Measurements from ENCODE around the gene ADGRF4.

ADGRF4 gene

GRCh38 chr6:47714802-47715201, 16.4 kb downstream of the ADGRF4 start:
- Histone ChIP-seq H3K27me3 (ENCODE audit: control insufficient read depth, low read length) (0 out of 2 replicates have a peak, but pooled peaks cover 3% of the 10 kb centered on the region), H3K79me2 (ENCODE audit: control insufficient read depth, low read length) (no peaks in the 10 kb centered on the region), H3K9me3 (ENCODE audit: control insufficient read depth, insufficient read depth, low read length) (no peaks in the 10 kb centered on the region), H3K9me2 (replicated peaks; ENCODE audit: control insufficient read depth, low read length) (no peaks in the 10 kb centered on the region), H3F3A (ENCODE audit: control insufficient read depth, insufficient read depth) (no peaks in the 10 kb centered on the region), H3K4me1 (ENCODE audit: control insufficient read depth, low read length) (no peaks in the 10 kb centered on the region), H3K4me2 (ENCODE audit: low read length) (no peak overlapping the region), H4K20me1 (ENCODE audit: control insufficient read depth, insufficient read depth, low read depth, low read length) (no peaks in the 10 kb centered on the region), H3K36me3 (ENCODE audit: control insufficient read depth, low read length) (no peaks in the 10 kb centered on the region), H3K4me3 (ENCODE audit: low read length) (no peak overlapping the region), H3K27ac (ENCODE audit: low read depth, low read length) (no peak overlapping the region)
- TF ChIP-seq CTCF (IDR thresholded peaks at IDR 0.05; ENCODE audit: low read depth, low read length, poor library complexity, severe bottlenecking) (no peak), EZH2phosphoT487 (IDR thresholded peaks at IDR 0.05; ENCODE audit: borderline replicate concordance, low read length) (no peak)

- Histone ChIP-seq H3K27me3 (ENCODE audit: control insufficient read depth, low read length) (0 out of 2 replicates have a peak, but pooled peaks cover 3% of the 10 kb centered on the region), H3F3A (ENCODE audit: control insufficient read depth, insufficient read depth) (no peaks in the 10 kb centered on the region), H3K79me2 (ENCODE audit: control insufficient read depth, low read length) (no peaks in the 10 kb centered on the region), H3K4me3 (ENCODE audit: low read length) (no peak overlapping the region), H3K36me3 (ENCODE audit: control insufficient read depth, low read length) (no peaks in the 10 kb centered on the region), H4K20me1 (ENCODE audit: control insufficient read depth, insufficient read depth, low read depth, low read length) (no peaks in the 10 kb centered on the region), H3K9me2 (replicated peaks; ENCODE audit: control insufficient read depth, low read length) (no peaks in the 10 kb centered on the region), H3K4me1 (ENCODE audit: control insufficient read depth, low read length) (no peaks in the 10 kb centered on the region), H3K4me2 (ENCODE audit: low read length) (no peak overlapping the region), H3K9me3 (ENCODE audit: control insufficient read depth, insufficient read depth, low read length) (no peaks in the 10 kb centered on the region), H3K27ac (ENCODE audit: low read depth, low read length) (no peak overlapping the region)
- TF ChIP-seq CTCF (IDR thresholded peaks at IDR 0.05; ENCODE audit: low read depth, low read length, poor library complexity, severe bottlenecking) (no peak), EZH2phosphoT487 (IDR thresholded peaks at IDR 0.05; ENCODE audit: borderline replicate concordance, low read length) (no peak)
Measured at GRCh38 chr6:47715782-47716181, 17.4 kb downstream of the ADGRF4 start.

- H3K9me2 ChIP-seq (replicated peaks; ENCODE audit: control insufficient read depth, low read length), result no peaks in the 10 kb centered on the region
- TF ChIP-seq CTCF (IDR thresholded peaks at IDR 0.05; ENCODE audit: low read depth, low read length, poor library complexity, severe bottlenecking) (no peak), EZH2phosphoT487 (IDR thresholded peaks at IDR 0.05; ENCODE audit: borderline replicate concordance, low read length) (no peak)
- H3K9me3 ChIP-seq (ENCODE audit: control insufficient read depth, insufficient read depth, low read length), result no peaks in the 10 kb centered on the region
- no peak overlapping the region for H3K4me2 ChIP-seq (ENCODE audit: low read length)
- no peaks in the 10 kb centered on the region for H3K4me1 ChIP-seq (ENCODE audit: control insufficient read depth, low read length)
- no peak overlapping the region for H3K4me3 ChIP-seq (ENCODE audit: low read length)
- no peaks in the 10 kb centered on the region for H3K36me3 ChIP-seq (ENCODE audit: control insufficient read depth, low read length)
- H3K27me3 ChIP-seq (ENCODE audit: control insufficient read depth, low read length), result 0 out of 2 replicates have a peak, but pooled peaks cover 3% of the 10 kb centered on the region
- H3K27ac ChIP-seq (ENCODE audit: low read depth, low read length), result no peak overlapping the region
- no peaks in the 10 kb centered on the region for H3K79me2 ChIP-seq (ENCODE audit: control insufficient read depth, low read length)
- no peaks in the 10 kb centered on the region for H3F3A ChIP-seq (ENCODE audit: control insufficient read depth, insufficient read depth)
- H4K20me1 ChIP-seq (ENCODE audit: control insufficient read depth, insufficient read depth, low read depth, low read length), result no peaks in the 10 kb centered on the region
Measured at GRCh38 chr6:47716207-47716606, 17.8 kb downstream of the ADGRF4 start.
